Measurements from ENCODE around the gene SH3PXD2A. TPM values are rescaled to one million over a fixed set of nuclear protein-coding genes. Genes with fewer than 3 reads are reported as not detected.

Gene SH3PXD2A
- total and polyA plus RNA-seq, 10 donors = 2.6 to 50.0 (median 35.2) TPM

- DNase-seq = no peak
- Histone ChIP-seq H3K27me3 (replicated peaks in 1 of 7) (peaks cover 0 to 30% (median 0%) of the 10 kb centered on the region in 7 donors), H3K9me3 (no peaks in the 10 kb centered on the region), H3K4me1 (peaks cover 12 to 56% (median 39%) of the 10 kb centered on the region in 6 donors), H3K27ac (peak overlapping the region in 1 of 8 donors; percentile 65), H3K4me3 (peak overlapping the region in 1 of 8 donors; percentile 73), H3K36me3 (no peaks in the 10 kb centered on the region)
- no peak for TF ChIP-seq POLR2A (IDR thresholded peaks at IDR 0.05)
- no peak for TF ChIP-seq POLR2AphosphoS5 (IDR thresholded peaks at IDR 0.05)
- TF ChIP-seq CTCF (IDR thresholded peaks at IDR 0.05 in 8 of 11, conservative IDR thresholded peaks at IDR 0.05 in 3 of 11) = no peak
- 58 to 66% (median 61%) methylated on average over 4 of the region's 4 CpGs for WGBS, 5 donors
- intact Hi-C loops (cut with DNase I; ENCODE audit: low total_unique reads) = no loop called here
Measured at GRCh38 chr10:103691267-103691666, 164.1 kb downstream of the SH3PXD2A start.

GRCh38 chr10:103690281-103690680, 165.1 kb downstream of the SH3PXD2A start:
- peaks cover 11 to 52% (median 37%) of the 10 kb centered on the region in 6 donors for H3K4me1 ChIP-seq
- H3K36me3 ChIP-seq = no peaks in the 10 kb centered on the region
- DNase-seq = no peak
- TF ChIP-seq POLR2AphosphoS5 (IDR thresholded peaks at IDR 0.05) = no peak
- no peak for TF ChIP-seq POLR2A (IDR thresholded peaks at IDR 0.05)
- no peak for TF ChIP-seq CTCF (IDR thresholded peaks at IDR 0.05 in 8 of 11, conservative IDR thresholded peaks at IDR 0.05 in 3 of 11)
- H3K27ac ChIP-seq = no peak overlapping the region
- WGBS, 5 donors = 83 to 90% (median 87%) methylated on average over 2 of the region's 2 CpGs
- H3K27me3 ChIP-seq (replicated peaks in 1 of 7) = peaks cover 0 to 30% (median 0%) of the 10 kb centered on the region in 7 donors
- intact Hi-C loops (cut with DNase I; ENCODE audit: low total_unique reads) = no loop called here
- no peaks in the 10 kb centered on the region for H3K9me3 ChIP-seq
- no peak overlapping the region for H3K4me3 ChIP-seq

GRCh38 chr10:103688491-103688890, 166.9 kb downstream of the SH3PXD2A start:
- Histone ChIP-seq H3K36me3 (no peaks in the 10 kb centered on the region), H3K9me3 (no peaks in the 10 kb centered on the region), H3K4me1 (peaks cover 7 to 37% (median 29%) of the 10 kb centered on the region in 6 donors), H3K4me3 (no peak overlapping the region), H3K27ac (no peak overlapping the region), H3K27me3 (replicated peaks in 1 of 7) (peaks cover 0 to 15% (median 0%) of the 10 kb centered on the region in 7 donors)
- WGBS, 5 donors = 73 to 87% (median 82%) methylated on average over 4 of the region's 4 CpGs
- DNase-seq = no peak
- TF ChIP-seq CTCF (IDR thresholded peaks at IDR 0.05 in 8 of 11, conservative IDR thresholded peaks at IDR 0.05 in 3 of 11) (no peak), POLR2A (IDR thresholded peaks at IDR 0.05) (no peak), POLR2AphosphoS5 (IDR thresholded peaks at IDR 0.05) (no peak)
- intact Hi-C loops (cut with DNase I; ENCODE audit: low total_unique reads) = loop anchor here (5.0 kb wide), 1 partner anchor 91 kb away; no protein-coding TSS in a partner anchor

GRCh38 chr10:103687718-103688117, 167.7 kb downstream of the SH3PXD2A start:
- WGBS, 5 donors = 90 to 99% (median 94%) methylated on average over 5 of the region's 5 CpGs
- H3K27ac ChIP-seq = no peak overlapping the region

More at GRCh38 chr10:103687718-103688117, 167.7 kb downstream of the SH3PXD2A start:
- Histone ChIP-seq H3K9me3 (no peaks in the 10 kb centered on the region), H3K36me3 (no peaks in the 10 kb centered on the region), H3K27me3 (replicated peaks in 1 of 7) (peaks cover 0 to 8% (median 0%) of the 10 kb centered on the region in 7 donors), H3K4me1 (peaks cover 6 to 31% (median 25%) of the 10 kb centered on the region in 6 donors), H3K4me3 (no peak overlapping the region)
- intact Hi-C loops (cut with DNase I; ENCODE audit: low total_unique reads) = loop anchor here (5.0 kb wide), 1 partner anchor 90 kb away; no protein-coding TSS in a partner anchor
- no peak for DNase-seq
- TF ChIP-seq POLR2AphosphoS5 (IDR thresholded peaks at IDR 0.05) (no peak), POLR2A (IDR thresholded peaks at IDR 0.05) (no peak)
